HG03045 (cell line): ENCODE results near the gene OSBPL10.

Experiments
- ATAC-seq: cut with Tn5 transposase; IDR thresholded peaks from one replicate; pipeline ENCODE4 v1.9.1; 2021; ENCODE audit warnings: mild to moderate bottlenecking, moderate library complexity; ENCODE audit not compliant: unreplicated experiment

Gene OSBPL10

GRCh38 chr3:31635545-31635944 is 345.5 kb downstream of the OSBPL10 start:
- no peak for ATAC-seq

GRCh38 chr3:31634476-31634875 is 346.6 kb downstream of the OSBPL10 start:
- ATAC-seq: no peak

GRCh38 chr3:31629054-31629453 is 352.0 kb downstream of the OSBPL10 start:
- no peak for ATAC-seq

GRCh38 chr3:31625358-31625757 is 355.7 kb downstream of the OSBPL10 start:
- no peak for ATAC-seq

- no peak for ATAC-seq
Measured at GRCh38 chr3:31624083-31624709, 356.9 kb downstream of the OSBPL10 start.

GRCh38 chr3:31622636-31623288 is 358.3 kb downstream of the OSBPL10 start:
- ATAC-seq: no peak

GRCh38 chr3:31621314-31621713 is 359.7 kb downstream of the OSBPL10 start:
- no peak for ATAC-seq

GRCh38 chr3:31620656-31621055 is 360.4 kb downstream of the OSBPL10 start:
- no peak for ATAC-seq

- no peak for ATAC-seq
Measured at GRCh38 chr3:31616711-31617110, 364.4 kb downstream of the OSBPL10 start.

- no peak for ATAC-seq
Measured at GRCh38 chr3:31615071-31615875, 365.8 kb downstream of the OSBPL10 start.

GRCh38 chr3:31614162-31614921 is 366.7 kb downstream of the OSBPL10 start:
- ATAC-seq: no peak

GRCh38 chr3:31613654-31614053 is 367.4 kb downstream of the OSBPL10 start:
- no peak for ATAC-seq

GRCh38 chr3:31613177-31613576 is 367.9 kb downstream of the OSBPL10 start:
- ATAC-seq: no peak
